Tibial nerve (tissue), 4 donors: ENCODE data around the gene PGBD1.

Experiments
- CTCF ChIP-seq, 5 experiments: fragments of 200-600 bp in 3 of 5; fragments of 450-650 bp in 2 of 5; sonication (generic) in 3 of 5; IDR thresholded peaks; one replicate each; pipeline ENCODE4 v1.5.1; 2016 to 2019; ENCODE audit warnings: antibody characterized with exemption in 5 of 5, mild to moderate bottlenecking in 3 of 5, moderate library complexity in 2 of 5
- EP300 ChIP-seq, 2 donors: sonication (generic); formaldehyde crosslinking; IDR thresholded peaks; one replicate each; pipeline ENCODE4 v1.6.1; 2017; ENCODE audit warnings: antibody characterized with exemption in 2 of 2, mild to moderate bottlenecking in 1 of 2
- POLR2A ChIP-seq, 2 donors: fragments of 450-650 bp; IDR thresholded peaks; one replicate each; pipeline ENCODE4 v1.6.1; 2017; ENCODE audit warnings: antibody characterized with exemption in 2 of 2, mild to moderate bottlenecking in 2 of 2, moderate library complexity in 2 of 2

DNA sequence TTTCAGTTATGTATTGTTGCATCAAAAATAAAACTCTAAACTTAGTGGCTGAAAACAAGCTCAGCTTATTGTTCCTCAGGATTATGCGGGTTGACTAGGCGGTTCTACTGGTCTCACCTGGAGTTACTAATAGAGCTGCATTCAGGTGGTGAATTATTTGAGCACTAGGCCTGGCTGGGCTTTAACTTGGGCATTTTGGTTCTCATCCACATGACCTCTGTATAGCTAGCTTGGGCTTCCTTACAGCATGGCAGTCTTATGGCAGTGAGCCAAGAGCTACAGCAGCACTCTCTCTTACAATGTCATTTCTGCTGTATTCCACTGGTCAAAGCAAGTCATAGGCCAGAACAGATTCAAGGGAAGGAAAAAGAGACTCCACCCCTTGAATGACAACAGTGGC, 1.6 kb downstream of the PGBD1 start:
- no peak for TF ChIP-seq CTCF (IDR thresholded peaks at IDR 0.05)
- no peak for TF ChIP-seq POLR2A (IDR thresholded peaks at IDR 0.05)
- TF ChIP-seq EP300 (IDR thresholded peaks at IDR 0.05), result no peak
